Mucosa of descending colon (tissue), 3 donors: Measurements from ENCODE around the gene MBD3L2. TPM values are rescaled to one million over a fixed set of nuclear protein-coding genes. Genes with fewer than 3 reads are reported as not detected.

Experiments
- ATAC-seq: fragments of 200-7000 bp; cut with Tn5 transposase; one replicate; pipeline ENCODE4 v1.9.1; 2020; ENCODE audit warnings: mild to moderate bottlenecking, moderate library complexity
- DNase-seq, 3 donors: peaks; one replicate each; pipeline ENCODE4 v3.0.0-alpha.2; 2020
- H3K36me3 ChIP-seq: fragments of 200-600 bp; one replicate; pipeline ENCODE4 v1.8.0; 2021; ENCODE audit warnings: low read depth, mild to moderate bottlenecking
- H3K4me1 ChIP-seq: fragments of 200-600 bp; one replicate; pipeline ENCODE4 v1.8.0; 2021; ENCODE audit warnings: low read depth, mild to moderate bottlenecking
- H3K4me3 ChIP-seq: fragments of 200-600 bp; one replicate; pipeline ENCODE4 v1.8.0; 2021; ENCODE audit warnings: mild to moderate bottlenecking
- H3K9me3 ChIP-seq: fragments of 200-600 bp; one replicate; pipeline ENCODE4 v1.8.0; 2021; ENCODE audit warnings: mild to moderate bottlenecking
- CTCF ChIP-seq: fragments of 200-600 bp; IDR thresholded peaks from one replicate; pipeline ENCODE4 v1.8.0; 2022; ENCODE audit warnings: antibody characterized with exemption, mild to moderate bottlenecking
- intact Hi-C, 2 donors: fragments of 100-400 bp; cut with DNase I in 1 of 2; cut with micrococcal nuclease in 1 of 2; formaldehyde crosslinking; loops; one replicate each; pipeline versions ENCODE4 v1.11.0 to v1.11.1; 2022; cut with DNase I, micrococcal nuclease
- total RNA-seq, 3 donors: library from RNA; stranded (reverse); fragmentation: NEBNext Ultra II Directional in 2 of 3; extraction: Animal tissue kit (Norgen Biotek cat#: 25700) in 2 of 3; gene quantifications; one replicate each; pipeline versions ENCODE4 v1.2.1 to v1.2.4, GENCODE V29; 2021 to 2023
- donor health status: DM: no; HTN: no; CAD: no; lungs with moderate emphysema.
- donor health status: DM: no; HTN: no; CAD: no.
- donor health status: DM: no; HTN: yes; CAD: no.

Gene MBD3L2
- total RNA-seq, 3 donors from 2014 or later = not detected

- Histone ChIP-seq H3K36me3 (no peaks in the 10 kb centered on the region), H3K9me3 (peaks cover 19% of the 10 kb centered on the region), H3K4me3 (no peak overlapping the region), H3K4me1 (peaks cover 8% of the 10 kb centered on the region)
- no peak for DNase-seq
- no peak for ATAC-seq
- TF ChIP-seq CTCF = no peak
- intact Hi-C loops = no loop called here
Observed at GRCh38 chr19:7098096-7098495, 49.0 kb downstream of the MBD3L2 start.

- peaks cover 8% of the 10 kb centered on the region for H3K4me1 ChIP-seq
- peaks cover 12% of the 10 kb centered on the region for H3K9me3 ChIP-seq
- peak; percentile 92 to 97 (median 94) for DNase-seq
- ATAC-seq = peak; percentile 98
- H3K4me3 ChIP-seq = peak overlapping the region; percentile 43
- intact Hi-C loops = no loop called here
- no peak for TF ChIP-seq CTCF
- H3K36me3 ChIP-seq = no peaks in the 10 kb centered on the region
Observed at GRCh38 chr19:7098701-7099596, 49.8 kb downstream of the MBD3L2 start.

GRCh38 chr19:7099597-7099921 is 50.4 kb downstream of the MBD3L2 start:
- intact Hi-C loops = no loop called here
- Histone ChIP-seq H3K36me3 (no peaks in the 10 kb centered on the region), H3K9me3 (peaks cover 9% of the 10 kb centered on the region), H3K4me1 (peaks cover 8% of the 10 kb centered on the region), H3K4me3 (peak overlapping the region; percentile 43)
- ATAC-seq = no peak
- no peak for TF ChIP-seq CTCF
- DNase-seq = no peak

Other genes with a start within 250 kb of the MBD3L2 start
- under 1 TPM; 0.16 to 0.87 (median 0.29) TPM for gene ADGRE1, start 161.7 kb upstream of the MBD3L2 start, total RNA-seq
- not detected for gene MBD3L2B, start 27.9 kb upstream of the MBD3L2 start, total RNA-seq
- not detected for gene MBD3L5, start 18.7 kb upstream of the MBD3L2 start, total RNA-seq
- not detected for gene MBD3L4, start 9.1 kb upstream of the MBD3L2 start, total RNA-seq
- gene MBD3L3, start 9.4 kb downstream of the MBD3L2 start, total RNA-seq = not detected
- 10 to 100 TPM in 1 of 3 donors, 1 to 10 TPM in 2; 8.5 to 10.3 (median 9.8) TPM for gene ZNF557, start 20.4 kb downstream of the MBD3L2 start, total RNA-seq
- 100 to 1,000 TPM in 1 of 3 donors, 10 to 100 TPM in 2; 74.9 to 109 (median 91.2) TPM for gene INSR, start 245.1 kb downstream of the MBD3L2 start, total RNA-seq